Keratinocyte (primary cell): ENCODE data around the gene CPSF3. TPM values are rescaled to one million over a fixed set of nuclear protein-coding genes. Genes with fewer than 3 reads are reported as not detected.

Experiments used
- DNase-seq: peaks from one replicate; pipeline ENCODE4 v3.0.0-alpha.2; 2011; ENCODE audit warnings: low read depth, missing footprints, low spot score
- FAIRE-seq: peaks from 2 replicates; lab custom pipeline; 2011; peaks lifted over from hg19 to GRCh38; lab: Jason Lieb, UNC
- H2AFZ ChIP-seq: 2 replicates; pipeline ENCODE4 v1.6.0; 2012; ENCODE audit warnings: low read length, control low read depth, inconsistent platforms; ENCODE audit not compliant: control insufficient read depth
- H3K27ac ChIP-seq: 2 replicates; pipeline ENCODE4 v1.5.1; 2011; ENCODE audit warnings: low read length; ENCODE audit not compliant: control insufficient read depth, insufficient read depth
- H3K27me3 ChIP-seq: 3 replicates; pipeline ENCODE4 v1.6.0; 2011; ENCODE audit warnings: low read length; ENCODE audit not compliant: control insufficient read depth, insufficient read depth; ENCODE audit errors: extremely low read depth
- H3K36me3 ChIP-seq, 2 experiments: 2 replicates in 1 of 2; 3 replicates in 1 of 2; pipeline ENCODE4 v1.5.1; 2011; ENCODE audit warnings: low read length in 2 of 2, mild to moderate bottlenecking in 1 of 2; ENCODE audit not compliant: control insufficient read depth in 2 of 2, insufficient read depth in 2 of 2; ENCODE audit errors: extremely low read depth in 1 of 2
- H3K4me1 ChIP-seq: 3 replicates; pipeline ENCODE4 v1.5.1; 2011; ENCODE audit warnings: low read length; ENCODE audit not compliant: control insufficient read depth, insufficient read depth; ENCODE audit errors: extremely low read depth
- H3K4me2 ChIP-seq: 3 replicates; pipeline ENCODE4 v1.6.0; 2011; ENCODE audit warnings: low read depth, low read length; ENCODE audit not compliant: control insufficient read depth, insufficient read depth; ENCODE audit errors: extremely low read depth
- H3K4me3 ChIP-seq, 3 experiments: fragments of 200-600 bp in 1 of 3; sonication (generic) in 1 of 3; 2 replicates in 2 of 3; 3 replicates in 1 of 3; pipeline ENCODE4 v1.5.1; 2011 to 2016; ENCODE audit warnings: low read length in 3 of 3, mild to moderate bottlenecking in 3 of 3, control low read depth in 2 of 3, inconsistent platforms in 1 of 3, low read depth in 1 of 3, mixed read lengths in 1 of 3, mixed run types in 1 of 3, moderate library complexity in 1 of 3; ENCODE audit not compliant: control insufficient read depth in 2 of 3, insufficient read depth in 2 of 3; ENCODE audit errors: extremely low read depth in 1 of 3
- H3K79me2 ChIP-seq: 2 replicates; pipeline ENCODE4 v1.6.0; 2012; ENCODE audit warnings: low read length; ENCODE audit not compliant: control insufficient read depth, insufficient read depth
- H3K9ac ChIP-seq: 3 replicates; pipeline ENCODE4 v1.6.0; 2011; ENCODE audit warnings: low read length; ENCODE audit not compliant: control insufficient read depth, insufficient read depth; ENCODE audit errors: extremely low read depth
- H3K9me1 ChIP-seq: 3 replicates; pipeline ENCODE4 v1.6.0; 2011; ENCODE audit warnings: low read length; ENCODE audit not compliant: control insufficient read depth, insufficient read depth; ENCODE audit errors: extremely low read depth
- H3K9me3 ChIP-seq: 2 replicates; pipeline ENCODE4 v1.5.1; 2012; ENCODE audit warnings: low read depth, low read length; ENCODE audit not compliant: control insufficient read depth
- H4K20me1 ChIP-seq: 3 replicates; pipeline ENCODE4 v1.6.0; 2011; ENCODE audit warnings: low read length; ENCODE audit not compliant: control insufficient read depth, insufficient read depth; ENCODE audit errors: extremely low read depth
- EZH2 ChIP-seq: IDR thresholded peaks from one replicate; pipeline ENCODE4 v1.6.1; 2012; ENCODE audit warnings: inconsistent platforms, mild to moderate bottlenecking, low read length, moderate library complexity
- dilution Hi-C: fragments of 300-500 bp; cut with MboI; formaldehyde crosslinking; loops from one replicate; pipeline ENCODE4 v1.7.0; 2020; ENCODE audit warnings: low sequenced_read_pairs; ENCODE audit not compliant: extremely low pct_ligation_motif_present
- polyA plus RNA-seq, 5 experiments: library from polyadenylated mRNA; depleted of rRNA in 3 of 5; stranded (reverse) in 3 of 5; stranded (forward) in 1 of 5; unstranded in 1 of 5; fragments of >200 nt; gene quantifications; 1 replicate in 1 of 5; 2 replicates in 3 of 5; 3 replicates in 1 of 5; pipeline versions ENCODE4 v1.2.1 to v1.2.3, GENCODE V29; 2011 to 2012; ENCODE audit warnings: missing spikeins in 2 of 5, low read depth in 1 of 5, low replicate concordance in 1 of 5
- TF ChIP-seq, protein P1 (sequence below), 3 experiments: IDR thresholded peaks in 1 of 3; conservative IDR thresholded peaks in 1 of 3; optimal IDR thresholded peaks in 1 of 3; 2 replicates in 2 of 3; 3 replicates in 1 of 3; pipeline versions ENCODE3 to v1.5.1; 2011; ENCODE audit warnings: low read length in 3 of 3, mild to moderate bottlenecking in 3 of 3, moderate library complexity in 2 of 3, control low read depth in 1 of 3, inconsistent platforms in 1 of 3; ENCODE audit not compliant: insufficient read depth in 2 of 3; ENCODE audit errors: extremely low read depth in 1 of 3

CPSF3 gene
- polyA plus RNA-seq, 1 donor (not counting 4 experiments of a cell fraction or from before 2014, with no cell fraction given) = 31.1 TPM

- H3K27ac ChIP-seq = peak overlapping the region; percentile 93
- no peak for FAIRE-seq
- dilution Hi-C loops = no loop called here
These were observed 1.2 kb downstream of the CPSF3 start for GRCh38 chr2:9424447-9425164.

DNA sequence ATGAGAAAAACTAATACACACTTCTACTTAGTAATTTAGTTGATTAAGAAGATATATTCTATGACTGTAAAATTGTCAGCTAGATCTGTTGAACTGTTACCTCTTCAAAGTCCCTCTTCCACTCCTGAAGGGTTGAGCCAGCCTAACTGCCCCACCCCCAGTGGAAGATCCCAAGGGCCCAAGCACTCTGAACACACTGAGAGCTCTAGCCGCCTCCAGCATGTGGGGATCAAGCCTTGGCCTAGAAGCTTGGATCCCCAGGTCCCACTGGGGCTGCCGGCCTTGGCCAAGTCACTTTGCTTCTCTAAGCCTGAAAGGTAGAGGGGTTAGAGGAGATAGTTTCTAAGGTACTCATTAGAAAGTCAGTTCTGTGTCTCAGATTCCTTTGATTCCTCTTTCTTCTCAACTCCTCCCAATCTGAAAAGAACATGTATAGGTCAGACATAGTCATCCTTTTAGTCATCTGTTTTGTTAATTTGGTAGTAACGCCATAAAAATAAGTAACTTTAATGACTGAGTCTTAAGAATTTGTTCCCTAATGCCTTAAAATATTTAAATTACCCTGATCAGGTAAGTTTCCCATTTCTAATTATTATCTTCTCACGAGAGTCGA, 5.6 kb downstream of the CPSF3 start:
- Histone ChIP-seq H3K27ac (no peak overlapping the region), H3K9me3 (no peaks in the 10 kb centered on the region), H3K4me2 (no peak overlapping the region), H3K4me1 (peaks cover 16% of the 10 kb centered on the region), H2AFZ (no peak overlapping the region), H3K9me1 (peaks cover 2% of the 10 kb centered on the region), H3K9ac (no peak overlapping the region), H3K36me3 (peaks cover 17 to 24% of the 10 kb centered on the region in 2 experiments), H3K27me3 (no peaks in the 10 kb centered on the region), H4K20me1 (no peaks in the 10 kb centered on the region), H3K4me3 (no peak overlapping the region), H3K79me2 (peaks cover 18% of the 10 kb centered on the region)
- FAIRE-seq (no peak), DNase-seq (no peak)
- TF ChIP-seq, protein P1, sequence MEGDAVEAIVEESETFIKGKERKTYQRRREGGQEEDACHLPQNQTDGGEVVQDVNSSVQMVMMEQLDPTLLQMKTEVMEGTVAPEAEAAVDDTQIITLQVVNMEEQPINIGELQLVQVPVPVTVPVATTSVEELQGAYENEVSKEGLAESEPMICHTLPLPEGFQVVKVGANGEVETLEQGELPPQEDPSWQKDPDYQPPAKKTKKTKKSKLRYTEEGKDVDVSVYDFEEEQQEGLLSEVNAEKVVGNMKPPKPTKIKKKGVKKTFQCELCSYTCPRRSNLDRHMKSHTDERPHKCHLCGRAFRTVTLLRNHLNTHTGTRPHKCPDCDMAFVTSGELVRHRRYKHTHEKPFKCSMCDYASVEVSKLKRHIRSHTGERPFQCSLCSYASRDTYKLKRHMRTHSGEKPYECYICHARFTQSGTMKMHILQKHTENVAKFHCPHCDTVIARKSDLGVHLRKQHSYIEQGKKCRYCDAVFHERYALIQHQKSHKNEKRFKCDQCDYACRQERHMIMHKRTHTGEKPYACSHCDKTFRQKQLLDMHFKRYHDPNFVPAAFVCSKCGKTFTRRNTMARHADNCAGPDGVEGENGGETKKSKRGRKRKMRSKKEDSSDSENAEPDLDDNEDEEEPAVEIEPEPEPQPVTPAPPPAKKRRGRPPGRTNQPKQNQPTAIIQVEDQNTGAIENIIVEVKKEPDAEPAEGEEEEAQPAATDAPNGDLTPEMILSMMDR (optimal IDR thresholded peaks at IDR 0.05 in 1 of 3, IDR thresholded peaks at IDR 0.05 in 1 of 3, conservative IDR thresholded peaks at IDR 0.05 in 1 of 3; ENCODE audit: extremely low read depth in 1 of 3, insufficient read depth in 2 of 3, low read length in 3 of 3) = no peak
- dilution Hi-C loops = no loop called here

More at GRCh38 chr2:9424447-9425164, 1.2 kb downstream of the CPSF3 start:
- H3K36me3 ChIP-seq = peaks cover 1 to 6% of the 10 kb centered on the region in 2 experiments
- peak overlapping the region; percentile 86 to 98 (median 87) for H3K4me3 ChIP-seq
- no peaks in the 10 kb centered on the region for H3K9me3 ChIP-seq
- H2AFZ ChIP-seq = peak overlapping the region; percentile 99
- TF ChIP-seq, protein P1 (optimal IDR thresholded peaks at IDR 0.05 in 1 of 3, IDR thresholded peaks at IDR 0.05 in 1 of 3, conservative IDR thresholded peaks at IDR 0.05 in 1 of 3; ENCODE audit: extremely low read depth in 1 of 3, insufficient read depth in 2 of 3, low read length in 3 of 3) = no peak
- no peak for TF ChIP-seq EZH2
- peaks cover 55% of the 10 kb centered on the region for H3K79me2 ChIP-seq
- H3K27me3 ChIP-seq = no peaks in the 10 kb centered on the region
- peak overlapping the region; percentile 97 for H3K9ac ChIP-seq
- no peak for DNase-seq
- H4K20me1 ChIP-seq = peaks cover 2% of the 10 kb centered on the region
- peaks cover 2% of the 10 kb centered on the region for H3K9me1 ChIP-seq
- H3K4me1 ChIP-seq = peaks cover 20% of the 10 kb centered on the region
- H3K4me2 ChIP-seq = peak overlapping the region; percentile 80
